Mesothelial cell of epicardium (in vitro differentiated cells): Measurements from ENCODE around the gene PASK. TPM values are rescaled to one million over a fixed set of nuclear protein-coding genes. Genes with fewer than 3 reads are reported as not detected.

ENCODE experiments used
- DNase-seq, 2 experiments: peaks; one replicate each; pipeline ENCODE4 v3.0.0; 2021; ENCODE audit warnings: low spot score in 2 of 2; ENCODE audit not compliant: unreplicated experiment in 2 of 2
- H3K27ac Mint-ChIP-seq: 2 replicates; pipeline ENCODE4 v1.8.0; 2021; ENCODE audit warnings: mixed read lengths
- H3K27me3 Mint-ChIP-seq: 2 replicates; pipeline ENCODE4 v1.8.0; 2021; ENCODE audit warnings: low read depth, mixed read lengths
- H3K36me3 Mint-ChIP-seq: 2 replicates; pipeline ENCODE4 v1.8.0; 2021; ENCODE audit warnings: mixed read lengths
- H3K4me1 Mint-ChIP-seq: 2 replicates; pipeline ENCODE4 v1.8.0; 2021; ENCODE audit warnings: mixed read lengths
- H3K4me3 Mint-ChIP-seq: 2 replicates; pipeline ENCODE4 v1.8.0; 2021; ENCODE audit warnings: mild to moderate bottlenecking, moderate library complexity, mixed read lengths
- H3K9me3 Mint-ChIP-seq: 2 replicates; pipeline ENCODE4 v1.8.0; 2021; ENCODE audit warnings: mixed read lengths
- total RNA-seq: library from RNA; stranded (reverse); gene quantifications from 3 replicates; pipeline ENCODE4 v1.2.1, GENCODE V29; 2021
- TF ChIP-seq, protein P1 (sequence below): fragments of 200-600 bp; sonication (generic); IDR thresholded peaks from one replicate; pipeline ENCODE4 v1.5.0; 2021; ENCODE audit warnings: antibody characterized with exemption; ENCODE audit not compliant: unreplicated experiment

The PASK gene
- total RNA-seq, 1 donor from 2014 or later: 26.1 TPM

DNA sequence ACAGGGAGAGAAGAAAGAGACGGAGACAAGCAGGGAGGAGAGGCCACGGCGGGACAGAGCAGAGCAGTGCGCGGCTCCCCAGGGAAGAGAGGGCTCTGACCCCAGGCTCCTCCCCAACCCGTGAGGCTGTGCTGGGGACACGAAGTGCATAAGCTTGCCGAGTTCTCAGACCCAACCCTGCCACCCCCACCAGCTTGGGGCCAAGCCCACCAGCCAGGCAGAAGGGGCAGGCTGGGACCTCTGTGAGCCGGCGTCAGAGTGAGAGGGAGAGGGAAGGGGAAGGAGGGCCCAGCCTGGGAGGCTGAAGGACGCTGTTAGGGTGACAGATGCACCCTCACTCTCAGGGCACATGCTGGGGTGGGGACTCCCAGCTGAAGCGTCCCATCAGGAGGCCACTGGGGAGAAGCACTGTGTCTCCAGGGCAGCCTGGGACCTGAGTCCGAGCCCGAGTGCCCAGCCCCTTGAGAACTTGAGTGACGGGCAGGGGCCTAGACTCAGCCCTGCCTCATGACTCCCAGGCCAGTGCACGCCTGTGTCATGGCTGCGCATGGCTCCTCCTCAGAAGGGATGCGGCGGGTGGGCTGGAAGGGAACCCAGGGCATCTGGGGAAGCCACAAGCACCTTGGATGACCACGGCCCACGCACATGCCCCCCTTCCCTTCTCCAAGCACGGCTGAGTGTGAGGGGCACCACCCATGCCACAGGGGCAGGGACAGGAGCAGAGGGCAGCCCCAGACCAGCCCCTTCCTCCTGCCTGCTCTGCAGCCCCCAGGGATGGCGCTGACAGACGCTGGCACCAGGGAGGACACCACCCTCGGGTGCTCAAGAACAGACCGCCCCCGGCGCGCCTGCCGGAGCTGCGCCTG lies 78.2 kb downstream of the PASK start:
- Mint-ChIP-seq H3K27me3 (peaks cover 3% of the 10 kb centered on the region), H3K27ac (no peak overlapping the region), H3K4me1 (no peaks in the 10 kb centered on the region), H3K9me3 (no peaks in the 10 kb centered on the region), H3K4me3 (no peak overlapping the region), H3K36me3 (no peaks in the 10 kb centered on the region)
- TF ChIP-seq, protein P1, sequence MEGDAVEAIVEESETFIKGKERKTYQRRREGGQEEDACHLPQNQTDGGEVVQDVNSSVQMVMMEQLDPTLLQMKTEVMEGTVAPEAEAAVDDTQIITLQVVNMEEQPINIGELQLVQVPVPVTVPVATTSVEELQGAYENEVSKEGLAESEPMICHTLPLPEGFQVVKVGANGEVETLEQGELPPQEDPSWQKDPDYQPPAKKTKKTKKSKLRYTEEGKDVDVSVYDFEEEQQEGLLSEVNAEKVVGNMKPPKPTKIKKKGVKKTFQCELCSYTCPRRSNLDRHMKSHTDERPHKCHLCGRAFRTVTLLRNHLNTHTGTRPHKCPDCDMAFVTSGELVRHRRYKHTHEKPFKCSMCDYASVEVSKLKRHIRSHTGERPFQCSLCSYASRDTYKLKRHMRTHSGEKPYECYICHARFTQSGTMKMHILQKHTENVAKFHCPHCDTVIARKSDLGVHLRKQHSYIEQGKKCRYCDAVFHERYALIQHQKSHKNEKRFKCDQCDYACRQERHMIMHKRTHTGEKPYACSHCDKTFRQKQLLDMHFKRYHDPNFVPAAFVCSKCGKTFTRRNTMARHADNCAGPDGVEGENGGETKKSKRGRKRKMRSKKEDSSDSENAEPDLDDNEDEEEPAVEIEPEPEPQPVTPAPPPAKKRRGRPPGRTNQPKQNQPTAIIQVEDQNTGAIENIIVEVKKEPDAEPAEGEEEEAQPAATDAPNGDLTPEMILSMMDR: no peak
- no peak for DNase-seq

DNA sequence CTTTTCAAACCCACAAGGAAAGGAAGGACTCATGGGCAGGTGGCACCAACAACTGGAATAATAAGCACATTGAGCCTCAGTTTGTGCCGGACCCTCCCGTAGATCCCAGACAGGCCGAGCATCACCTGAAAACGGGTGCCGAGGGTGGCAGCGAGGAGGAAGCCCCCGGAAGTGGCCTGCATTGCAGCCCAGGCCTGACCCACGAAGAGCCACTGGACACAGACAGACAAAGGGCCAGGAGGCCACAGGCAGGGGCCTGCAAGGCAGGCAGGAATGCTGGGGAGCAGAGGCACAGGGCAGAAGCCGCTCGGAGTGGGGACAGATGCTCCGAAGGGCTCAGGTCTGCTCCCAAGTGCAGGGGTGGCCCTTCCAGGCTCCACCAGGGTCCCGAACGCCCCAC lies 78.9 kb downstream of the PASK start:
- Mint-ChIP-seq H3K27ac (no peak overlapping the region), H3K4me1 (no peaks in the 10 kb centered on the region), H3K27me3 (peaks cover 3% of the 10 kb centered on the region), H3K9me3 (no peaks in the 10 kb centered on the region), H3K4me3 (no peak overlapping the region), H3K36me3 (no peaks in the 10 kb centered on the region)
- no peak for DNase-seq
- TF ChIP-seq, protein P1: no peak

- Mint-ChIP-seq H3K27me3 (peaks cover 3% of the 10 kb centered on the region), H3K4me3 (no peak overlapping the region), H3K9me3 (no peaks in the 10 kb centered on the region), H3K36me3 (no peaks in the 10 kb centered on the region), H3K4me1 (no peaks in the 10 kb centered on the region), H3K27ac (no peak overlapping the region)
- no peak for DNase-seq
- TF ChIP-seq, protein P1: no peak
Observed at GRCh38 chr2:241069821-241070281, 79.4 kb downstream of the PASK start.

- DNase-seq: no peak
- TF ChIP-seq, protein P1: no peak
- Mint-ChIP-seq H3K36me3 (no peaks in the 10 kb centered on the region), H3K4me1 (peaks cover 2% of the 10 kb centered on the region), H3K4me3 (no peak overlapping the region), H3K27ac (no peak overlapping the region), H3K9me3 (no peaks in the 10 kb centered on the region), H3K27me3 (peaks cover 6% of the 10 kb centered on the region)
Observed at GRCh38 chr2:241068942-241069810, 80.1 kb downstream of the PASK start.

- H3K36me3 Mint-ChIP-seq: no peaks in the 10 kb centered on the region
- no peak for DNase-seq
- peaks cover 3% of the 10 kb centered on the region for H3K4me1 Mint-ChIP-seq
- no peaks in the 10 kb centered on the region for H3K9me3 Mint-ChIP-seq
- no peak overlapping the region for H3K4me3 Mint-ChIP-seq
- peaks cover 6% of the 10 kb centered on the region for H3K27me3 Mint-ChIP-seq
- TF ChIP-seq, protein P1: no peak
- H3K27ac Mint-ChIP-seq: no peak overlapping the region
Observed at GRCh38 chr2:241068136-241068941, 80.9 kb downstream of the PASK start.
